GM18867 (cell line): ENCODE measurements around the gene MLXIP.
"Not testable (repeated sequence)": the region's sequence is repeated elsewhere in the genome, so short reads cannot be mapped to it uniquely, and the experiment has no call there.

Source experiments
- ATAC-seq: cut with Tn5 transposase; IDR thresholded peaks from one replicate; pipeline ENCODE4 v1.9.1; 2021; ENCODE audit warnings: mild to moderate bottlenecking, moderate library complexity; ENCODE audit not compliant: unreplicated experiment

MLXIP gene

DNA sequence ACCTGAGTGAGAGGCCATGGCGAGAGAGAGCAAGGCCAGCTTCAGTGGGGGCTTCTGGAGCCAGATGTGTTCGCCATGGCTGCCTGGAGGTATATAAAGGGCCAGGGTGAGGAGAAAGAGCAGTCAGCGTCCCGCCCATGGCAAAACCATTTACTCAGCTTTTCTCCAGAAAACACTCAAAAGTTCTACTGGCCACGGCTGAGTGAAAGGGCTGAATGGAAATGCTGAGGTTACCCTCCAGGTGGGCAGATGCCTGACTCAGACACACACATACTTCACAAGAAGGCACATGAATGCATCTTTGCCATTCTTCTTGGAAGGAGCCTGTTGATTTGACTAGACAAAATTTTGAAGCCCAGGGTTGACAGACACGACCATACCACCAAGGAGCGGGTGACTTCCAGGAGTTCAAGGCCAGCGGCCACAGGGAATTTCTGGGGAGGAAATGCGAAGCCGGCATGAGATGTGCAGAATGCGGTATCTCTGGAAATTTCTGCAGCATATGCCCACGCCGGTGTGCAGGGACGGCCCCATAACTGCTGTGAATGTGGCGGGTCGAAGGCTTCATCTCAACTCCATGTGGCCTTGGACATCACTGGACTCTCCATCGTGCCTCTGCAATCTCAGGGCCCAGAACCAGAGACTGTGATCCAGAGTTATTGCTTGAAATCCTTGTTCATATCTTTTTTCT lies 95.7 kb downstream of the MLXIP start, which contains the start of gene IL31:
TSS of gene IL31 (minus strand) at position 67 of the 691 bp plus-strand sequence. CDS start at position 18, 49 bp downstream.
- no peak for ATAC-seq

DNA sequence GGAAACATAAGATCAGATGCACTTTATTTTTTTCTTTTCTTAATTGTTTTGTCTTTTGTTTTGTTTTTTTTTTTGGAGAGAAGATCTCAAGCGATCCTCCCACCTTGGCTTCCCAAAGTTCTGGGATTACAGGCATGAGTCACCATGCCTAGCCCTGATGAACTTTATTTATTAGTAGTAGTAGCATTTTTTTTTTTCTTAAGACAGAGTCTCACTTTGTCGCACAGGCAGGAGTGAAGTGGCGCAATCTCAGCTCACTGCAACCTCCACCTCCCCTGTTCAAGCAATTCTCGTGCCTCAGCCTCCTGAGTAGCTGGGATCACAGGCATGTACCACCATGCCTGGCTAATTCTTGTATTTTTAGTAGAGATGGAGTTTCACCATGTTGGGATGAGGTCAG lies 97.9 kb downstream of the MLXIP start:
- ATAC-seq = not testable (repeated sequence)

DNA sequence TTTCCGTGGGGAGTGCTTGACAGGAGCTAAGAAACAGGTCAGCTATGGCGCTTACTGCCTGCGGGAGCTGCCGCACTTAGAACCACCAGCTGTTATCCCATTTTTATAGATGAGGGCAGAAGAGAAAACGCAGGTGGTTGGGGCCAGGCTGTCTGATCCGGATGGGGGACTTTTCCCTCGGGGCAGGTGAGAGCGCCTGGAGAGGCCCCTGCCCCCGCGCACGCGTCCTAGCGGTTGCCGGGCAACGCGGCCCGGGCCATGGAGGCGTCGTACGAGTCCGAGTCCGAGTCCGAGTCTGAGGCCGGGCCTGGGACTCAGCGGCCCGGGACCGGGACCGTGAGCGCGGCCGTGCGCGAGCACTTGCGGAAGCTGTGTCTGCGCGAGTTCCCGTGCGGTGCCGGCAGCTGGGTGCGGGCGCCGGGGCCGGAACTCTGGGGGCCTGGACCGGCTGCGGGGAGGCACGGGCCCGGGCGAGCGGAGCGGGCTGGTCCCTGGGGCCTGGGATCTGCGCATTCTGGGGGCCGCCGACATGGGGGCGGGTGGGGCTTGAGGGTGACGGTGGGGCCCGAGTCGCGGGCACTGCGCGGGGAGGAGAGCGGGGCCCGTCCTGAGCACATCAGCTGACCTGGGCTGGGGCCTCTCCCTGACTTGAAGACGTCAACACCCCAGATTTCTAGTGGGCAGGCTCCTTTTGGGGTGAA lies 104.5 kb downstream of the MLXIP start, which contains the start of gene LRRC43:
TSS of gene LRRC43 (plus strand) at position 237 of the 701 bp plus-strand sequence. CDS start at position 259, 22 bp downstream.
- ATAC-seq = no peak

DNA sequence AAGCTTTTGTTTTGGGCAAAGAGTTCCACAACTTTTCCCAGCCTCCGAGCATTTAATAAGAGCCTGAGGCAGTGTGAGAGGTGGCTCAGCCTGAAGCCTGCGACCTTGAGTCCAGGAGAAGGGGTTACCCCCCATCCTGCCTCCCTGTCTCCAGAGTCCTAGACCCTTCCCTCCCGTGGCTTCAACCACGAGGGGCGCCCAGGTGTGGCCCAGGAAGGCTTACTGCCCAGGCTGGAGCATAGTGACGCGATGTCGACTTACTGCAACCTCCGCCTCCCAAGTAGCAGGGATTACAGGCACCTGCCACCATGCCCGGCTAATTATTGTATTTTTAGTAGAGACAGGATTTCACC lies 105.0 kb downstream of the MLXIP start:
- no peak for ATAC-seq

DNA sequence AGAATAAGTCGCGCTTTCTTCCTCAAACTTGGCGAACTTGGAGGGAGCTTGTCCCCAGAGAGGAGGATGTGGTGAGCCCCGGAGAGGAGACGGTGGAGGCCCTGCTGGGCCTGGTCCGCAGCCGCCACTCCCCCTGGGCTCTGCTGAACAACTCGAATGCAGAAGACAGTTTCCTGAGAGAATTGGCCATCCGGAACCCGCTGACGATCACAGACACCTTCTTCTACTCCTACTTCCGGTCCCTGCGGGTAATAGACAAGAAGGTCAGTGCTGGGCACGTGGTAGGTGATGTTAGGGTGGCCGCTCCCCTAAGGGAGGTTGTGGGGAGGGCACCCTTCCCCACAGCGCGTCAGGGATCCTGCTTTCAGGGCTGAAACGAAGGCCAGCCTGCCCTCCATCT lies 106.0 kb downstream of the MLXIP start:
- no peak for ATAC-seq

DNA sequence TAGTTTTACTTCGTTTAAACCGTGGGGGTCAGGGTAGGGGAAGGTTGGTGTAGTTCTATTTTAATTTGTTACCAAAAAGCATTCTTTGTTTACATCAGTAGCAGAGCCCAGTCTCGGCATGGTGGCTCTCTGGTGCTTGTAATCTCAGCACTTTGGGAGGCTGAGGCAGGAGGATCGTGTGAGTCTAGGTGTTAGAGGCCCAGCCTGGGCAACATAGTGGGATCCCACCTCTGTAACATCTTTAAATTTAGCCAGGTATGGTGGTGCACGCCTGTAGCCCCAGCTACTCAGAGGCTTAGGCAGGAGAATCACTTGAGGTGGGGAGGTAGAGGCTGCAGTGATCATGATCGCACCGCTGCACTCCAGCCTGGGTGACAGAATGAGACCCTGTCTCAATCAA lies 106.5 kb downstream of the MLXIP start:
- ATAC-seq = no peak

DNA sequence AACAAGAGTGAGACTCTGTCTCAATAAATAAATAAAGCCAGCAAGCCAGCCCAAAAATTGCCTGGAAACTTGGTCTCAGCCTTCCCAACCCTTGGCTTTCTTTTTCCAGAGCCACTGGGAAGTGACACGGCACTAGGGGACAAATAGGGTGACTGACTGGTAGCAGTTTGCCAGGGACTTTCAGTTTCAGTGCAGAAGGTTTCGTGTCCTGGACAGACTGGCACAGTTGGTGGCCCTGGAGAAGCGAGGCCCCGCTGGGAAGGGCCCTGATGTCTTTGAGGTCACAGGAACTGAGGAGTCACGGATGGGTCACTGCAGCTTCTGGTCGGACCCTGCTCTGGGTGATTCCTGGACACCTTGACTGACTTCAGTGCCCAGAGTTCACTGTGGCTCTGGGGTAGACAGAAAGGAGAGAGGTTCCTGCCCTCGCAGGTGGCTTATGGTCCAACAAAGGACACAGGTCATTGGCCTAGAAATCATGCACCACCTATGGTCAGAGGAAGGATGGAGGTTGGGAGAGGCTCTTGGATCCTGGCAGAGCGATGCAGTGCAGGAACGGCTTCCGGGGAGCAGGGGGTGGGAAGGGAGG lies 107.0 kb downstream of the MLXIP start:
- ATAC-seq = no peak

DNA sequence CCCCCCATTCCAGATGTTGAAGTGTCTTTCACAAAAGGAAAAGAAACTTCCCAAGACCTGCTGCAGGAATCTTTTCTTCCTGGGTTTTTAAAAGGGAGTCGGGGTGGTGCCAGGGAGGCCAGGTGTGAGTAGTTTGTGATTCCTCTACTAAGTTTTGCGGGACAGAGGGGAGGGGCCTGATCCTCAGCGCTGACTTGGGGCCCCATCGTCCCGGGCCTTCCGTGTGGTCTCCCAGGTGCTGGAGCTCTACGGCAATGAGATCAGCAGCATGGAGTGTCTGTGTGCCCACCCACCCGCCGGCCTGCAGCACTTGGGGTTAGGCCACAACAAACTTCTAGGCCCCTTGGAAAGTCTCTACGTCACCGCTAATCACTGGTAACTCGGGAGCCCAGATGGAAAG lies 108.9 kb downstream of the MLXIP start:
- no peak for ATAC-seq

DNA sequence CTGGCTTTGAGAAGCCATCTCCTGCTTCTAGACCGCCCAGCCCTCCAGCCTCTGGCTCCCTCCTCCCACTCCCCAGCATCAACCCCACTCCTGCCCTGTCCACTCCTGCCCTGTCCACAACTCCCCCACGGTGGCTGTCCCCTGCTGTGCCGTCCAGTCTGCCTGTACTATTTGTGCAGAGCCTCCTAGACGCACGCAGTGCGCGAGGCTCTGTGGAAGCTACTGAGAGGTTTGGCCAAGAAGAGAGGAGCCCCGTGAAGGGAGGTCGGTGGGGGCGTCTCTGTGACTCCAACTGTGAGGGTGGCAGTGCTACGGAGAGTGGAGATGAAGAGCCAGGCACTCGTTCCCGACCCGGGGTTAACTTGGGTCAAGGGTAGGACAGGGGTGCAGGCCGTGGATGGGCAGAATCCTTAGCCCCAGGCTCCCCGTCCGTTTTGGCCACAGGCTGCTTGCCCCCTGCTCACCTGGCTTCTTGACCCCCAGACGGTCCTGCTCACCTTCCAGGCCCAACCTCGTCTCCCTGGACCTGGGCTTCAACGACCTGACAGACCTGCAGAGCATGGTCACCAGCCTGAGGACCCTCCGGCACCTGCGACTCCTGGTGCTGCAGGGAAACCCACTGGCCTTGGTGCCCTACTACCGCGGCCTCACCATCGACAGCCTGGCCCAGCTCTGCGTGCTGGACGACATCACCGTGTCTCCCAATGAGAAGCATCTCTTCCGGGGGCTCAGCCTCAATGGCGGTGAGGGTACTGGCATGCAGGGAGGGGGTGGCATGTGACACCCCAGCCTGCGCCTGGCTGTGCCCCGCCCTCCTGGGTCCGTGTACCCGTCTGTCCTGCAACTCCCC lies 111.3 kb downstream of the MLXIP start:
- ATAC-seq = no peak

DNA sequence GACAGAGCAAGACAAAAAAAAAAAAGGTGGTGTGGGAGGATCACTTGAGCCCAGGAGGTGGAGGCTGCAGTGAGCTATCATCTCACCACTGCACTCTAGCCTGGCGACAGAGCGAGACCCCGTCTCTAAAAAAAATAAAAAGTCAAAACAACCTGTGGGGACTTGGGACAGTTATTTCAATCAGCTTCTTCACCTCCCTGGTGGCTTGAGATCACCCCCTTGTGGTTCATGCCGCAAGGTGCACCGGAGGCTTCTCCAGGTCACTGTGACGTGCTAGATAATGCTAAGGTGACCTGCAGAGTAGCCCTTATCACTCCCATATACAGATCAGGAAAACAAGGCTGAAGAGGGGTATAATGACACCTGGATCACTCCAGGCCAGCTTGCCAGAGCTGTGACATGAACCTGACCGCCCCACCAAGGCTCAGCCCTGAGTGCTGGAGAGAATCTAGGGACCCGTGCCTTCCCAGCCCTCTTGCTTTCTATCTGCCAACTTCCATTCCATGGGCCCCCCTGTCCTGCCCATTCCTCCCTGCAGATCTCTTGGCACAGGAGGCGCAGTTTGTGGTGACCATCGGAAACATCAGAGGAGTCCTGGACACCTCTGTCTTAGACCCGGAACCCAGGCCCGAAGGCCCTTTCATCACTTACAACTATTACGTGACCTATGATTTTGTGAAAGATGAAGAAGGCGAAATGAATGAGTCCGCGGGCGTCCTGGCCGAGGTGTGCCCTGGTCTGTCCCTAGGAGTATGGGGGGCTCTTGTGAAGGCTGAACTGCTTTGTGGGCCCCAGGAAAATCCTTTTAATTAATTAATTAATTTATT lies 112.5 kb downstream of the MLXIP start:
- ATAC-seq = peak; percentile 49

DNA sequence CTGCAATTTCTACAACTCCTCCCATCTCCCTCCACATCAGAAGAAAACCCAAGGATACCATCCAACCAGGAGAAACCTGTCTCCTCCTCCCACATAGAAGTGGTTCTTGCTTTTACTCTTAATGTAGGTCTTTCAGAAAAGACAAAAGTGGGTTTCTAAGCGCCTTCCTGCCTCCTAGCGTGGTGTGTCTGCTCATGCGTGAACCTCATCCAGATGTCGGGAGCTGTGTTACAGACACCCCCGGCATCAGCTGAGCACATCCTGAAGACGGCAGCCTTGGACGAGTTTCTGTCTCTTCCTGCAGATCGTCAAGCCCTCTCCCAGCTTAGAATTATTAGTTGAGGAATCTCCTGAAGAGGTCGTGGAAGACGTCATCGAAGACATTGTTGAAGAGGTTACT lies 113.9 kb downstream of the MLXIP start:
- no peak for ATAC-seq

DNA sequence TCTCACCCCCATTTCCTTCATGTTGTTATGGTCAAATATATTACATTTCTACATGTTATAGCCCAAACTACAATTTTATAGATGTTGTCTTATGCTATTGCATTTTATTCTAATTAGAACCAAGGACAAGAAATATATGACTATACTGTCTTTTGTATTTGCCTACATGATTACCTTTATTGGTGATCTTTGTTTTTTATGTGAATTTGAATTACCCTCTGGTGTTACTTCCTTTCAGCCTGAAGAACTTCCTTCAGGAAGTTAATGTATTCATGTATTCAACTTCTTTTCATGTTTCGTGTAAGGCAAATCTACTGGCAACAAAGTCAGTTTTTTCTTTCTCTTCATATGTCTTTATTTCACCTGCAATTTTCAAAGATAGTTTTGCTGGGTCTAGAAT lies 116.2 kb downstream of the MLXIP start:
- ATAC-seq = no peak

DNA sequence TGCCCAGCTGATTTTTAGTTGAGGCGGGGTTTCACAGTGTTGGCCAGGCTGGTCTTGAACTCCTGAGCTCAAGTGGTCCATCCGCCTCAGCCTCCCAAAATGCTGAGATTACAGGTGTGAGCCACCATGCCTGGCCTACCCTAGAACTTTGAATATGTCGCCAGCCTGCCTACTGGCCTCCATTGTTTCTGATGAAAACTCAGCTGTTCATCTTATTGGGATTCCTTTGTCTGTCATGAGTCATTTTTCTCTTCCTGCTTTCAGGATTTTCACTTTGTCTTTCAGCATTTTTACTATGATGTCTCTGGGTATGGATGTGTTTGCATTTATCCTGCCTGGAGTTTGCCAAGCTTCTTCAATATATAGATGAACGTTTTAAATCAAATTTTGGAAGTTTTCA lies 116.8 kb downstream of the MLXIP start:
- no peak for ATAC-seq
